Progenitor cell of endocrine pancreas (in vitro differentiated cells): ENCODE results near the gene PGGT1B. TPM values are rescaled to one million over a fixed set of nuclear protein-coding genes. Genes with fewer than 3 reads are reported as not detected.

Experiments used
- DNase-seq: peaks from one replicate; pipeline ENCODE4 v3.0.0; 2021; ENCODE audit warnings: low spot score; ENCODE audit not compliant: unreplicated experiment
- H3K27ac Mint-ChIP-seq: 2 replicates; pipeline ENCODE4 v1.8.0; 2021; ENCODE audit warnings: mild to moderate bottlenecking, moderate library complexity, mixed read lengths
- H3K27me3 Mint-ChIP-seq: 2 replicates; pipeline ENCODE4 v1.8.0; 2021; ENCODE audit warnings: mixed read lengths
- H3K36me3 Mint-ChIP-seq: 2 replicates; pipeline ENCODE4 v1.8.0; 2022; ENCODE audit warnings: mixed read lengths; ENCODE audit not compliant: insufficient read depth
- H3K4me1 Mint-ChIP-seq: 2 replicates; pipeline ENCODE4 v1.8.0; 2021; ENCODE audit warnings: low read depth, mixed read lengths
- H3K4me3 Mint-ChIP-seq: 2 replicates; pipeline ENCODE4 v1.8.0; 2021; ENCODE audit warnings: low read depth, mild to moderate bottlenecking, moderate library complexity, mixed read lengths
- H3K9me3 Mint-ChIP-seq: 2 replicates; pipeline ENCODE4 v1.8.0; 2021; ENCODE audit warnings: low read depth, mixed read lengths
- CTCF ChIP-seq: fragments of 200-600 bp; sonication (generic); IDR thresholded peaks from one replicate; pipeline ENCODE4 v1.5.0; 2021; ENCODE audit warnings: antibody characterized with exemption, mild to moderate bottlenecking; ENCODE audit not compliant: unreplicated experiment
- total RNA-seq: library from RNA; stranded (reverse); gene quantifications from 2 replicates; pipeline ENCODE4 v1.2.1, GENCODE V29; 2021

The PGGT1B gene
- total RNA-seq, 1 donor from 2014 or later, result 43.5 TPM

GRCh38 chr5:115289104-115289503 is 26.4 kb upstream of the PGGT1B start:
- Mint-ChIP-seq H3K27ac (no peak overlapping the region), H3K4me3 (no peak overlapping the region), H3K36me3 (peaks cover 6% of the 10 kb centered on the region), H3K4me1 (peaks cover 4% of the 10 kb centered on the region), H3K9me3 (peaks cover 5% of the 10 kb centered on the region), H3K27me3 (no peaks in the 10 kb centered on the region)
- TF ChIP-seq CTCF, result no peak
- no peak for DNase-seq

GRCh38 chr5:115284021-115284420 is 21.3 kb upstream of the PGGT1B start:
- Mint-ChIP-seq H3K27ac (no peak overlapping the region), H3K4me1 (peaks cover 4% of the 10 kb centered on the region), H3K4me3 (no peak overlapping the region), H3K27me3 (no peaks in the 10 kb centered on the region), H3K36me3 (no peaks in the 10 kb centered on the region), H3K9me3 (no peaks in the 10 kb centered on the region)
- TF ChIP-seq CTCF, result no peak
- DNase-seq, result no peak

- Mint-ChIP-seq H3K4me1 (peaks cover 4% of the 10 kb centered on the region), H3K4me3 (no peak overlapping the region), H3K27me3 (no peaks in the 10 kb centered on the region), H3K9me3 (no peaks in the 10 kb centered on the region), H3K27ac (no peak overlapping the region), H3K36me3 (no peaks in the 10 kb centered on the region)
- DNase-seq, result no peak
- no peak for TF ChIP-seq CTCF
Observed at GRCh38 chr5:115282131-115282530, 19.5 kb upstream of the PGGT1B start.

GRCh38 chr5:115274584-115274983 is 11.9 kb upstream of the PGGT1B start:
- Mint-ChIP-seq H3K36me3 (peaks cover 6% of the 10 kb centered on the region), H3K4me3 (no peak overlapping the region), H3K9me3 (no peaks in the 10 kb centered on the region), H3K27ac (no peak overlapping the region), H3K4me1 (no peaks in the 10 kb centered on the region), H3K27me3 (no peaks in the 10 kb centered on the region)
- no peak for DNase-seq
- TF ChIP-seq CTCF, result no peak

- no peak overlapping the region for H3K27ac Mint-ChIP-seq
- no peak overlapping the region for H3K4me3 Mint-ChIP-seq
- TF ChIP-seq CTCF, result no peak
- no peaks in the 10 kb centered on the region for H3K4me1 Mint-ChIP-seq
- no peak for DNase-seq
- no peaks in the 10 kb centered on the region for H3K27me3 Mint-ChIP-seq
- H3K9me3 Mint-ChIP-seq, result no peaks in the 10 kb centered on the region
- peaks cover 7% of the 10 kb centered on the region for H3K36me3 Mint-ChIP-seq
Observed at GRCh38 chr5:115272297-115272958, 9.8 kb upstream of the PGGT1B start.
